Measurements from ENCODE around the gene GPR39.
A peak's percentile ranks its signal among the peaks of the same experiment; 100 is the strongest.
"Not testable (repeated sequence)": the region's sequence is repeated elsewhere in the genome, so short reads cannot be mapped to it uniquely, and the experiment has no call there.

GPR39 gene

GRCh38 chr2:132416723-132417395, at the start of gene GPR39:
Gene GPR39, plus strand, starts transcription at chr2:132416805.
- DNase-seq (ENCODE audit: low read depth) = peak; percentile 13

- no peak for DNase-seq (ENCODE audit: low read depth)
These were observed 48.4 kb upstream of the GPR39 start for GRCh38 chr2:132368191-132368590.

GRCh38 chr2:132372276-132372675, 44.3 kb upstream of the GPR39 start:
- no peak for DNase-seq (ENCODE audit: low read depth)

- no peak for DNase-seq (ENCODE audit: low read depth)
These were observed 43.0 kb upstream of the GPR39 start for GRCh38 chr2:132373391-132374135.

- DNase-seq (ENCODE audit: low read depth) = no peak
These were observed 42.5 kb upstream of the GPR39 start for GRCh38 chr2:132374151-132374550.

GRCh38 chr2:132374551-132374950, 42.1 kb upstream of the GPR39 start:
- peak; percentile 71 for DNase-seq (ENCODE audit: low read depth)

- peak; percentile 26 for DNase-seq (ENCODE audit: low read depth)
These were observed 41.6 kb upstream of the GPR39 start for GRCh38 chr2:132374961-132375360.

- no peak for DNase-seq (ENCODE audit: low read depth)
These were observed 35.2 kb upstream of the GPR39 start for GRCh38 chr2:132381376-132381775.

- no peak for DNase-seq (ENCODE audit: low read depth)
These were observed 32.6 kb upstream of the GPR39 start for GRCh38 chr2:132383956-132384355.

- DNase-seq (ENCODE audit: low read depth) = no peak
These were observed 32.0 kb upstream of the GPR39 start for GRCh38 chr2:132384491-132385151.

GRCh38 chr2:132387126-132387525, 29.5 kb upstream of the GPR39 start:
- DNase-seq (ENCODE audit: low read depth) = no peak

- DNase-seq (ENCODE audit: low read depth) = no peak
These were observed 26.5 kb upstream of the GPR39 start for GRCh38 chr2:132390076-132390475.

- DNase-seq (ENCODE audit: low read depth) = no peak
These were observed 25.2 kb upstream of the GPR39 start for GRCh38 chr2:132391378-132391777.

GRCh38 chr2:132392221-132392620, 24.4 kb upstream of the GPR39 start:
- no peak for DNase-seq (ENCODE audit: low read depth)

- DNase-seq (ENCODE audit: low read depth) = no peak
These were observed 23.7 kb upstream of the GPR39 start for GRCh38 chr2:132392879-132393278.

GRCh38 chr2:132397042-132397441, 19.6 kb upstream of the GPR39 start:
- DNase-seq (ENCODE audit: low read depth) = not testable (repeated sequence)

GRCh38 chr2:132400169-132400900, 16.3 kb upstream of the GPR39 start:
- DNase-seq (ENCODE audit: low read depth) = peak; percentile 15

- DNase-seq (ENCODE audit: low read depth) = no peak
These were observed 15.7 kb upstream of the GPR39 start for GRCh38 chr2:132400901-132401240.

GRCh38 chr2:132401326-132401725, 15.3 kb upstream of the GPR39 start:
- DNase-seq (ENCODE audit: low read depth) = no peak

- DNase-seq (ENCODE audit: low read depth) = no peak
These were observed 13.5 kb upstream of the GPR39 start for GRCh38 chr2:132403146-132403545.

- DNase-seq (ENCODE audit: low read depth) = no peak
These were observed 12.5 kb upstream of the GPR39 start for GRCh38 chr2:132404056-132404455.

- no peak for DNase-seq (ENCODE audit: low read depth)
These were observed 8.8 kb upstream of the GPR39 start for GRCh38 chr2:132407784-132408183.

- no peak for DNase-seq (ENCODE audit: low read depth)
These were observed 4.6 kb upstream of the GPR39 start for GRCh38 chr2:132412021-132412420.
